NCI-H748 (cell line): ENCODE results near the gene KMT2C.
"Not testable (repeated sequence)": the region's sequence is repeated elsewhere in the genome, so short reads cannot be mapped to it uniquely, and the experiment has no call there.

Experiments used
- DNase-seq: peaks from one replicate; lab custom pipeline; 2025; ENCODE audit not compliant: unreplicated experiment; lab: John Stamatoyannopoulos, UW

KMT2C gene

GRCh38 chr7:152208766-152209165 is 227.0 kb downstream of the KMT2C start:
- DNase-seq: not testable (repeated sequence)

DNA sequence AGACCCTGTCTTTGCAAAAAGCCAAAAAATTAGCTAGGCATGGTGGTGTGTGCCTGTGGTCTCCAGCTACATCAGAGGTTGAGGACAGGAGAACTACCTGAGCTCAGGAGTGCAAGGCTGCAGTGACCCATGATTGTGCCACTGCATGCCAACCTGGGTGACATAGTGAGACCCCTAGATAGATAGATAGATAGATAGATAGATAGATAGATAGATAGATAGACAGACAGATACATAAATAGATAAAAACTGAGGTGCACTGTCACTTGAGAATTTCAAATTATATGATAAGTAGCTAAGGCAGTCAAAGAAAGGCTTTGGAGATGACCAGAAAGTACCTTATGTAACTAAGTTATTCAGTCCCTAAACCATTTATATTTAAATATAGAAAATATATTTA is 231.4 kb downstream of the KMT2C start:
- DNase-seq: not testable (repeated sequence)

DNA sequence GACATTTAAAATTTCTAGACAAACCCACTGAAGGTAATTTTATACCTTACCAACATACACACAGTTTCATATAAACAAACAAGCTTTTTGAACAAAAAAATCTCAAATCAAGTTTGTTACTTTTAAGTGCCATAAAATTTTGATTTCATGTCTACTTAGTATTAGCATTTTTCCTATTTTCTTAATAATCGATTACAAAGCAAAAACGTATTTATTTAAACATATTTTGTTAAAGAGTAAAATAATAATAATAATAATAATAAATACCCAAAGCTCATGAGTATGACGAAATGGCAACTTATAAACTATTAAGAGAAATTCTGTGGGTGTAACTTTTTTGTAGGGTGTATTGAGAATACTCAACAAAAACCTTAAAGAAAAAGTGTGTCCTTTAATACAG is 232.7 kb downstream of the KMT2C start:
- no peak for DNase-seq

- DNase-seq: no peak
Measured at GRCh38 chr7:152202056-152202455, 233.7 kb downstream of the KMT2C start.

GRCh38 chr7:152200395-152200794 is 235.4 kb downstream of the KMT2C start:
- DNase-seq: no peak

GRCh38 chr7:152196391-152196790 is 239.4 kb downstream of the KMT2C start:
- no peak for DNase-seq

GRCh38 chr7:152193880-152194279 is 241.9 kb downstream of the KMT2C start:
- no peak for DNase-seq

DNA sequence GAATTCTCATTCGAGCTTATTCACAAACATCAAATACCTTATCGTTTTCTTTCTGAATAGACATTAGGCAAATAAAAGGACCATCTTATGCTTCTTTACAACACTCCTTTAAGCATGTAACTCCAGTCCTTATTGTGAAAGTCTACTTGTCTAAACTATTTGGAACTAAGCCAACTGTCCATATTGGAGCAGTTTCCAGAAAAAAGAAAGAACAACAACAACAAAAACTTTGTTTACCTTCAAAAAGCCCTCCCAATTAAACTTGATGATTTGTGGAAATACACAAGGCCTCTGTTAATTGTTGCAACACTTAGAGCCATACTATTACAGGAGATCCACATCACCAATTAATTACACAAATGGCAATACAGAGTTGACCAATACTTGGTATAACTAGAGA is 246.7 kb downstream of the KMT2C start:
- no peak for DNase-seq

DNA sequence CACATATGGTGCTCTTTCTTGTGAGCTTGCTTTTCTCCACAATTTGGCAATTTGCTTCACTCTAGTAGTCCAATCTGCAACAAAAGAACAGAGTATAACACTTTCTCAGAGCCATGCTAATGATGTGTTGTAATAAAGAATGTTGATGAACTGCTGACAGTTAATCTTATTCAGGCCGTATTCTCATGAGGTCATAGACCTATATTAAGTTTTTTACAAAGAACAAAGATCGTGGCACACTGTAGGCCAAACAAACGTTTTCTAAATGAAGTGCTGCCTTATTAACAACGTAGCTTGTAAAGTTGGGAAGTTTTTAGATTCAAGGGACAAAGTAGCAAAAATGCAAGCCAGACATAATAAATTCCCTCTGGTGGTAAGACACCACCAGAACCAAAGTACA is 250.2 kb downstream of the KMT2C start:
- DNase-seq: no peak

GRCh38 chr7:152180587-152180986 is 255.2 kb downstream of the KMT2C start:
- DNase-seq: peak; percentile 10

DNA sequence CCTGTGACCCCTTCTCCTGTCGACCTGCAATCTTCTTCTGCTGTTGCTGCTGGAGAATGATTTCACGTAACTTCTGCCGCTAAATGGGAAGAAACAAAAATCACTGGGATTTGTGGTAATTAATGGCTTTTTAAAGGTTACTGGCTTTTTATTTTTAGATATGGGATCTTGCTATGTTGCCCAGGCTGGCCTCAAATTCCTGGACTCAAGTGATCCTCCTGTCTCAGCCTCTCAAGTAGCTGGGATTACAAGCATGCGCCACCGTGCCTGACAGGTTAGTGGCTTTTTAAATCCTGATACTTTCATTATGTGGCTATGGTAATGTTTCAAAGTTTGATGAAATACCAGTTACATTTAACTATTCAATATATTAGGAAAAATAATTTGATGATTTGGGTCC is 255.8 kb downstream of the KMT2C start:
- no peak for DNase-seq

GRCh38 chr7:152178405-152179058 is 257.3 kb downstream of the KMT2C start:
- no peak for DNase-seq

GRCh38 chr7:152177681-152178404 is 258.0 kb downstream of the KMT2C start:
- DNase-seq: no peak

DNA sequence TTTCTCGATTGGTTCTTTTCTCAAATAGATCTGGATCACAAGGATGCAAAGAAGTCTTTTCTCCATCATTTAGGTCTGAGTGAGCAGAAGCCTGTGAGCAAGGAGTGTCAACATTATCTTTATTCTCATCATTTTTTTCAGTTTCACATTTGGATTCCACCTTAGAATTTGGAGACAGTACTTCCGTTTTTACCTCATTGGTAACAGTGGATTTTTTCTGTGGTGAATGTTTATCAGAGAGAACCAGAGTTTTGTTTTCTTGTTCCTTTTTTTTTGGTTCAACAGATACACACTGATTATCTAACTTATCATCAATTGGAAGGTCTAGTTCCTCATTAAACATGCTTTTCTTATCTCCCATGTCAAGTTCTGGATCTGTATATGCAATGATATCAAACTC is 259.0 kb downstream of the KMT2C start:
- no peak for DNase-seq

GRCh38 chr7:152173372-152174070 is 262.3 kb downstream of the KMT2C start:
- DNase-seq: no peak

- DNase-seq: no peak
Measured at GRCh38 chr7:152162287-152162686, 273.5 kb downstream of the KMT2C start.

DNA sequence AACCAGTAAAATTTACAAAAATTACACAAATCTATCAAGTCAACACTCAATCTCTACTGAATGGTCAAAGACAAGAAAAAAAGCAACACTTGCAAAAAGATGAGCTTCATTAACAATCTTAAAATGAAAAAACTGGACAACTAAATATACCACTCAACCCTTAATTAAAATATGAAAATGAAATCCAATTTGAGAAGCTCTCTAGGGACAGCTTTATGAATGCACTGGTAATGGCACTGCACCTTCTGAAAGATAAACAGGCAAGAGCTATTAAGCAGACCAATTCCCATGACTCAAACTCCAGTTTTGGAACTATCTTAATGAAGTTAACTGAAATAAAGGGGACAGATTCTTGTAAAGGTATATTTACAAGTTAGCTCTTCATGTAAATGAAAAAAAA is 274.6 kb downstream of the KMT2C start:
- no peak for DNase-seq

- no peak for DNase-seq
Measured at GRCh38 chr7:152158801-152159587, 276.8 kb downstream of the KMT2C start.

GRCh38 chr7:152152267-152152666 is 283.5 kb downstream of the KMT2C start:
- DNase-seq: no peak

DNA sequence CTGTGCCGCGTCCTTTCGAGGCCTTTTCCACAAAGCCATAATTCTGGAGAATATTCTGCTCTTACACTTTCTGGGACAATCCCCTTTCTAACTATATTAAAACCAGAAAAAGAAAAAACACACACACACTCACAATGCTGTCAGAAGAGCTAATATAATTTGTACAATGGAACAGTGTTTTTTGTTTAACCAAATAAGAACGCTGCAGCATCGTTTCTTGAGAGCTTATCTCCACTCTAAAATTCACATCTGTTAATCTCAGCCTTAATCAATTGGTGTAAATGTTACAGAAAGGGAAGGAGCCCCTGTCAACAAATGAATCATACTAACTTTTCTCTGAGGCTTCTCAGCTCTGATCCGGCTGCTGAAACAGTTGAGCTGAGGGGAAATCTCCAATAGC is 286.4 kb downstream of the KMT2C start:
- no peak for DNase-seq

- no peak for DNase-seq
Measured at GRCh38 chr7:152148706-152149105, 287.1 kb downstream of the KMT2C start.
